RWPE2 (cell line): ENCODE data around the gene NEO1.

Experiments used
- ATAC-seq: fragments of 200-7000 bp; cut with Tn5 transposase; 3 replicates; pipeline ENCODE4 v1.9.1; 2021; ENCODE audit warnings: low read depth
- DNase-seq: peaks from one replicate; pipeline ENCODE4 v3.0.0-alpha.2; 2020; ENCODE audit warnings: low spot score
- H3K27ac ChIP-seq: fragments of 450-650 bp; 2 replicates; pipeline ENCODE4 v1.5.1; 2017; ENCODE audit warnings: mild to moderate bottlenecking; ENCODE audit not compliant: poor library complexity, severe bottlenecking
- H3K27me3 ChIP-seq: fragments of 250-450 bp; sonication (Bioruptor Pico); 2 replicates; pipeline ENCODE4 v1.5.1; 2021; ENCODE audit warnings: mild to moderate bottlenecking, moderate library complexity; ENCODE audit not compliant: insufficient read depth, poor library complexity, severe bottlenecking
- H3K36me3 ChIP-seq: fragments of 250-450 bp; sonication (Bioruptor Pico); 2 replicates; pipeline ENCODE4 v1.5.1; 2020; ENCODE audit warnings: low read depth, mild to moderate bottlenecking, moderate library complexity
- H3K4me1 ChIP-seq: fragments of 250-450 bp; sonication (Bioruptor Pico); 2 replicates; pipeline ENCODE4 v1.5.1; 2021; ENCODE audit warnings: mild to moderate bottlenecking, moderate library complexity; ENCODE audit not compliant: insufficient read depth, poor library complexity, severe bottlenecking
- H3K4me3 ChIP-seq: fragments of 250-450 bp; sonication (Bioruptor Pico); 2 replicates; pipeline ENCODE4 v1.5.1; 2021; ENCODE audit warnings: mild to moderate bottlenecking, moderate library complexity; ENCODE audit not compliant: severe bottlenecking
- H3K9me3 ChIP-seq: fragments of 250-450 bp; sonication (Bioruptor Pico); 2 replicates; pipeline ENCODE4 v1.5.1; 2021; ENCODE audit warnings: mild to moderate bottlenecking, moderate library complexity; ENCODE audit not compliant: severe bottlenecking
- CTCF ChIP-seq: fragments of 450-650 bp; IDR thresholded peaks from one replicate; pipeline ENCODE4 v1.5.1; 2017; ENCODE audit warnings: mild to moderate bottlenecking, moderate library complexity; ENCODE audit not compliant: poor library complexity, severe bottlenecking

Gene NEO1

GRCh38 chr15:73028831-73029451 is 23.3 kb upstream of the NEO1 start:
- Histone ChIP-seq H3K9me3 (no peaks in the 10 kb centered on the region), H3K27ac (no peak overlapping the region), H3K4me3 (no peak overlapping the region), H3K27me3 (peaks cover 3% of the 10 kb centered on the region), H3K4me1 (no peaks in the 10 kb centered on the region), H3K36me3 (no peaks in the 10 kb centered on the region)
- DNase-seq (no peak), ATAC-seq (no peak)
- no peak for TF ChIP-seq CTCF

- DNase-seq: no peak
These were observed 22.1 kb upstream of the NEO1 start for GRCh38 chr15:73030122-73030679.

DNA sequence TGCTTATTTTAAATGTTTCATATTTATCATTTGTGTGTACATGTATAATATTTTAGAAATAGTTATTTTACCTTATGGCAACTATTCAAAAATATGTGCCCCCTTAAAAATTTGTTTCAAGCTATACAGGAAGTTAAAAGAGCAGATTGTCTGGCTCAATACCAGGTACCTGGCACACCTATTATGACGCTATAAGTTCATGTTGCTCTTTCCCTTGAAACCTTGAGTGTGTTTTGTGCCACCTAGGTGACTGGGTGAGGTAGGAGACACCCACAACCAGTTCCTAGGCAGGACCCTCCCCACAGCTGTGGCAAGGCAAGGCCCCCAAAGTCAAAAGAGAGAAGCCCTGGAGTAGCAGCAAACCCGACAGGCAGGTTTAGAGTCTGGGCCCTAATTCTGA is 20.6 kb upstream of the NEO1 start:
- ATAC-seq (no peak), DNase-seq (no peak)
- H3K27ac ChIP-seq: no peak overlapping the region
- no peaks in the 10 kb centered on the region for H3K9me3 ChIP-seq
- no peaks in the 10 kb centered on the region for H3K36me3 ChIP-seq
- H3K27me3 ChIP-seq: peaks cover 12% of the 10 kb centered on the region
- no peak overlapping the region for H3K4me3 ChIP-seq
- no peak for TF ChIP-seq CTCF
- H3K4me1 ChIP-seq: no peaks in the 10 kb centered on the region

More at GRCh38 chr15:73030122-73030679, 22.1 kb upstream of the NEO1 start:
- Histone ChIP-seq H3K4me3 (no peak overlapping the region), H3K9me3 (no peaks in the 10 kb centered on the region), H3K27ac (no peak overlapping the region), H3K36me3 (no peaks in the 10 kb centered on the region), H3K4me1 (no peaks in the 10 kb centered on the region), H3K27me3 (peaks cover 10% of the 10 kb centered on the region)
- ATAC-seq: no peak
- TF ChIP-seq CTCF: no peak

DNA sequence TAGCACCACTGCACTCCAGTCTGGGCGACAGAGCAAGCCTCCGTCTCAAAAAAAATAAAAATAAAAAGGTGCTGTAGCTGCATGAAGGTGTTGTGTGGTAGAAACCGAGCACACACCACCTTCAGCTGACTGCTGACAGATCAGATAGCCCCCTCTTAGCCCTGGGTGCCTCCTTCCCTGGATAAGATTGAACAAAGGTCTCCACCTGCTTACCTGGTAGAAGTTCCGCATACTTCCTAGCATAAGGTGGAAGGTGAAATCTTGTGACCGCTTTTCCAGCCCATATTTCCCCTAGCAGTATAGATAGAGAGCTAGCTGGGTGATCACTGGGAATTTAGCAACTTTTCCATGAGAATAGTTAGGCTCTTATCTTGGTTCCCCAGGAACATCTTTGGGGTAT is 18.7 kb upstream of the NEO1 start:
- Histone ChIP-seq H3K27me3 (peaks cover 12% of the 10 kb centered on the region), H3K9me3 (no peaks in the 10 kb centered on the region), H3K4me1 (no peaks in the 10 kb centered on the region), H3K36me3 (no peaks in the 10 kb centered on the region), H3K4me3 (no peak overlapping the region), H3K27ac (no peak overlapping the region)
- TF ChIP-seq CTCF: no peak
- DNase-seq (no peak), ATAC-seq (no peak)

DNA sequence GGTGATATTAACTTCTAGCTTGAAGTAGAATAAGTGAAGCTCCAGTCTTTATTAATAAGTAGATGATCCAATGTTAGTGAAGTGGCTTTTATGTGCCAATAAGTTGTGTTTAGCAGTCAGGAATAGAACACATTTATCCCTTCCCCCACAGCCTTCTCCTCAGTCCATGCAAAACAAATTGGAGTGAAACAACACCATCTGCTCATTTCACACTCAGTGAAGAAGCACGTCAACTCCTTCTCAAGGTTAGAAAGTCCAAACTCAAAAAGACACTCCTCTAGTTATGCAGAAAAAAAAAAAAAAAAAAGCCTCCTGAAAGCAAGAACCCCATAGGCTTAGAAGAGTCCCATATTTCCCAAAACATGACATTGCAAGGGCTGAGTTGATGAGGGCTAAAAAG is 18.0 kb upstream of the NEO1 start:
- Histone ChIP-seq H3K27me3 (peaks cover 12% of the 10 kb centered on the region), H3K36me3 (no peaks in the 10 kb centered on the region), H3K4me1 (no peaks in the 10 kb centered on the region), H3K27ac (no peak overlapping the region), H3K4me3 (no peak overlapping the region), H3K9me3 (no peaks in the 10 kb centered on the region)
- no peak for TF ChIP-seq CTCF
- DNase-seq: no peak
- ATAC-seq: no peak
